ENCODE results near the gene FAM120B. TPM values are rescaled to one million over a fixed set of nuclear protein-coding genes. Genes with fewer than 3 reads are reported as not detected.

Gene FAM120B
- polyA plus RNA-seq, 1 donor from 2014 or later = 17.9 TPM

DNA sequence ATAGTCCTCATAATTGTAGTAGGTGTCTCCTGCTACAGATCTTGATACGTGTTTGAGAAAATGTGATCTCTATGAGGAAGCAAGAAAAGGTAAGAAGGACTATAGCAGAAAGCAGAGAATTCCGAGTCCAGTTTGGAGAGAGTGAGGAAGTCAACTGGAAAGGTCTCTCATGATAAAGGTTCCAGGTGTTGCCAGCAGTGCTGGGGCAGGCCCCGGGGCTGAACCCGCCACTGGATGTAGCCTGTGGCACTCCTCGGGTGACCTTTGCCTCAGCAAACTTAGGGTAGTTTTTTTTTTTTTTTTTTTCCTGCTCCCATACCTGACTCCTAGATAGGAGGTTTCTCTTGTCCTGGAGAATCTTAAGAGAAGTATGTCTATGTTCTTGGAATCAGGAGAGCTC, 62.8 kb downstream of the FAM120B start:
- Histone ChIP-seq H3K27me3 (ENCODE audit: insufficient read depth, low read depth, low read length) (no peaks in the 10 kb centered on the region), H3K4me2 (ENCODE audit: low read length) (no peak overlapping the region), H3K79me2 (replicated peaks; ENCODE audit: insufficient read depth, low read length) (no peaks in the 10 kb centered on the region), H3K36me3 (ENCODE audit: insufficient read depth, low read length) (no peaks in the 10 kb centered on the region), H2AFZ (ENCODE audit: low read depth, low read length) (no peak overlapping the region), H3K4me3 (ENCODE audit: low read length) (no peak overlapping the region), H3F3A (ENCODE audit: insufficient read depth, low read length, poor library complexity, severe bottlenecking) (no peaks in the 10 kb centered on the region), H3K9ac (ENCODE audit: low read length) (no peak overlapping the region), H3K9me2 (ENCODE audit: insufficient read depth, low read length) (no peaks in the 10 kb centered on the region), H4K20me1 (ENCODE audit: insufficient read depth) (no peaks in the 10 kb centered on the region), H3K27ac (ENCODE audit: low read length) (no peak overlapping the region), H3K9me3 (ENCODE audit: low read length) (no peaks in the 10 kb centered on the region)
- TF ChIP-seq EP300 (conservative IDR thresholded peaks at IDR 0.05; ENCODE audit: poor library complexity, severe bottlenecking) (no peak), RAD21 (conservative IDR thresholded peaks at IDR 0.05) (no peak)
- TF ChIP-seq, protein P1, sequence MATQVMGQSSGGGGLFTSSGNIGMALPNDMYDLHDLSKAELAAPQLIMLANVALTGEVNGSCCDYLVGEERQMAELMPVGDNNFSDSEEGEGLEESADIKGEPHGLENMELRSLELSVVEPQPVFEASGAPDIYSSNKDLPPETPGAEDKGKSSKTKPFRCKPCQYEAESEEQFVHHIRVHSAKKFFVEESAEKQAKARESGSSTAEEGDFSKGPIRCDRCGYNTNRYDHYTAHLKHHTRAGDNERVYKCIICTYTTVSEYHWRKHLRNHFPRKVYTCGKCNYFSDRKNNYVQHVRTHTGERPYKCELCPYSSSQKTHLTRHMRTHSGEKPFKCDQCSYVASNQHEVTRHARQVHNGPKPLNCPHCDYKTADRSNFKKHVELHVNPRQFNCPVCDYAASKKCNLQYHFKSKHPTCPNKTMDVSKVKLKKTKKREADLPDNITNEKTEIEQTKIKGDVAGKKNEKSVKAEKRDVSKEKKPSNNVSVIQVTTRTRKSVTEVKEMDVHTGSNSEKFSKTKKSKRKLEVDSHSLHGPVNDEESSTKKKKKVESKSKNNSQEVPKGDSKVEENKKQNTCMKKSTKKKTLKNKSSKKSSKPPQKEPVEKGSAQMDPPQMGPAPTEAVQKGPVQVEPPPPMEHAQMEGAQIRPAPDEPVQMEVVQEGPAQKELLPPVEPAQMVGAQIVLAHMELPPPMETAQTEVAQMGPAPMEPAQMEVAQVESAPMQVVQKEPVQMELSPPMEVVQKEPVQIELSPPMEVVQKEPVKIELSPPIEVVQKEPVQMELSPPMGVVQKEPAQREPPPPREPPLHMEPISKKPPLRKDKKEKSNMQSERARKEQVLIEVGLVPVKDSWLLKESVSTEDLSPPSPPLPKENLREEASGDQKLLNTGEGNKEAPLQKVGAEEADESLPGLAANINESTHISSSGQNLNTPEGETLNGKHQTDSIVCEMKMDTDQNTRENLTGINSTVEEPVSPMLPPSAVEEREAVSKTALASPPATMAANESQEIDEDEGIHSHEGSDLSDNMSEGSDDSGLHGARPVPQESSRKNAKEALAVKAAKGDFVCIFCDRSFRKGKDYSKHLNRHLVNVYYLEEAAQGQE (IDR thresholded peaks at IDR 0.05; ENCODE audit: borderline replicate concordance) = no peak

DNA sequence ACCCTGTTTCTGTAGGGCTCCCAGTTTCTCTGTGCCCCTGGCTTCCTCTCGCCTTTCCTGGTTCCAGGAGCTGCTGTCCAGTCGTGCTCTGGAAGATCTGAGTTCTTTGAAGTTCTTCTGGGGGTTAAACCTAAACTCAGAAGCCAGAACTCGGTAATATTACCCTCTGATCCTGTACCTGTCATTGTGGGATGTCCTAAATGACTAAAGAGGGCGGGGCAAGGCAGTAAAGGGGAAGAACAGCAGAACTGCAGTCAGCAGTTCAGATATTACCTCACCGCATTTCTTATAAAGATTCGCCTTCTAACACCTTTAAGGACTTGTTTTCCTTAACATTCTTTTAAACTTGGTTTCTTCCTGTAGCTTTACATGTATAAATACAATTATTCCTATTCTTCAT, 63.9 kb downstream of the FAM120B start:
- H3K9me3 ChIP-seq (ENCODE audit: low read length) = no peaks in the 10 kb centered on the region
- TF ChIP-seq, protein P1 (IDR thresholded peaks at IDR 0.05; ENCODE audit: borderline replicate concordance) = no peak
- TF ChIP-seq RAD21 (conservative IDR thresholded peaks at IDR 0.05) (no peak), EP300 (conservative IDR thresholded peaks at IDR 0.05; ENCODE audit: poor library complexity, severe bottlenecking) (no peak), MXI1 (conservative IDR thresholded peaks at IDR 0.05; ENCODE audit: poor library complexity, severe bottlenecking) (no peak)
- H3K4me2 ChIP-seq (ENCODE audit: low read length) = no peak overlapping the region
- H3K27ac ChIP-seq (ENCODE audit: low read length) = no peak overlapping the region
- H4K20me1 ChIP-seq (ENCODE audit: insufficient read depth) = no peaks in the 10 kb centered on the region
- no peaks in the 10 kb centered on the region for H3K27me3 ChIP-seq (ENCODE audit: insufficient read depth, low read depth, low read length)
- H2AFZ ChIP-seq (ENCODE audit: low read depth, low read length) = no peak overlapping the region
- no peak overlapping the region for H3K4me3 ChIP-seq (ENCODE audit: low read length)
- H3K79me2 ChIP-seq (replicated peaks; ENCODE audit: insufficient read depth, low read length) = no peaks in the 10 kb centered on the region
- no peaks in the 10 kb centered on the region for H3K36me3 ChIP-seq (ENCODE audit: insufficient read depth, low read length)
- H3K9ac ChIP-seq (ENCODE audit: low read length) = no peak overlapping the region
- no peaks in the 10 kb centered on the region for H3K9me2 ChIP-seq (ENCODE audit: insufficient read depth, low read length)
- H3F3A ChIP-seq (ENCODE audit: insufficient read depth, low read length, poor library complexity, severe bottlenecking) = no peaks in the 10 kb centered on the region

DNA sequence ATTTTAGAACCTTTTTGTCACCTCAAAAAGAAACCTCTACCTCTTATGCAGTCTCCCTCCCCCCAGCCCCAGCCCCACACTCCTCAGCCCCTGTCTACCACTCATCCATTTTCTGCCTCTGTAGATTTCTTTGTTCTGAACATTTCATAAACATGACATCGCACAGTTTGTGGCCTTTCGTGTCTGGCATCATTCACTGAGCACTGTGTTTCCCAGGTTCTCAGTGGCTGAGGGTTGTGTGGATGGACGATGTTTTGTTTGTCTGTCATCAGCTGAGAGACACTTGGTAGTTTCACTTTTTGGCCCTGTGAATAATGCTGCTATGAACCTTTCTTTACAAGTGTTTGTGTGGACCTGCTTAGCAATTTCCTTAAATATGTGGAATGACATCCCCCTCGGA, 64.5 kb downstream of the FAM120B start:
- H3K9me3 ChIP-seq (ENCODE audit: low read length) = no peaks in the 10 kb centered on the region
- H4K20me1 ChIP-seq (ENCODE audit: insufficient read depth) = no peaks in the 10 kb centered on the region
- H3K9ac ChIP-seq (ENCODE audit: low read length) = no peak overlapping the region
- no peaks in the 10 kb centered on the region for H3F3A ChIP-seq (ENCODE audit: insufficient read depth, low read length, poor library complexity, severe bottlenecking)
- H3K4me2 ChIP-seq (ENCODE audit: low read length) = no peak overlapping the region
- H3K27me3 ChIP-seq (ENCODE audit: insufficient read depth, low read depth, low read length) = no peaks in the 10 kb centered on the region
- TF ChIP-seq, protein P2, sequence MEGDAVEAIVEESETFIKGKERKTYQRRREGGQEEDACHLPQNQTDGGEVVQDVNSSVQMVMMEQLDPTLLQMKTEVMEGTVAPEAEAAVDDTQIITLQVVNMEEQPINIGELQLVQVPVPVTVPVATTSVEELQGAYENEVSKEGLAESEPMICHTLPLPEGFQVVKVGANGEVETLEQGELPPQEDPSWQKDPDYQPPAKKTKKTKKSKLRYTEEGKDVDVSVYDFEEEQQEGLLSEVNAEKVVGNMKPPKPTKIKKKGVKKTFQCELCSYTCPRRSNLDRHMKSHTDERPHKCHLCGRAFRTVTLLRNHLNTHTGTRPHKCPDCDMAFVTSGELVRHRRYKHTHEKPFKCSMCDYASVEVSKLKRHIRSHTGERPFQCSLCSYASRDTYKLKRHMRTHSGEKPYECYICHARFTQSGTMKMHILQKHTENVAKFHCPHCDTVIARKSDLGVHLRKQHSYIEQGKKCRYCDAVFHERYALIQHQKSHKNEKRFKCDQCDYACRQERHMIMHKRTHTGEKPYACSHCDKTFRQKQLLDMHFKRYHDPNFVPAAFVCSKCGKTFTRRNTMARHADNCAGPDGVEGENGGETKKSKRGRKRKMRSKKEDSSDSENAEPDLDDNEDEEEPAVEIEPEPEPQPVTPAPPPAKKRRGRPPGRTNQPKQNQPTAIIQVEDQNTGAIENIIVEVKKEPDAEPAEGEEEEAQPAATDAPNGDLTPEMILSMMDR (IDR thresholded peaks at IDR 0.05; ENCODE audit: poor library complexity, severe bottlenecking) = no peak
- no peak for TF ChIP-seq EP300 (conservative IDR thresholded peaks at IDR 0.05; ENCODE audit: poor library complexity, severe bottlenecking)
- TF ChIP-seq EZH2 (IDR thresholded peaks at IDR 0.05; ENCODE audit: borderline replicate concordance, insufficient read depth, low read length, poor library complexity, severe bottlenecking) = no peak
- TF ChIP-seq POLR2AphosphoS5 (IDR thresholded peaks at IDR 0.05) = no peak
- TF ChIP-seq MXI1 (conservative IDR thresholded peaks at IDR 0.05; ENCODE audit: poor library complexity, severe bottlenecking) = no peak
- TF ChIP-seq SMC3 (conservative IDR thresholded peaks at IDR 0.05; ENCODE audit: poor library complexity) = no peak
- TF ChIP-seq TAF1 (IDR thresholded peaks at IDR 0.05; ENCODE audit: low read depth) = no peak
- TF ChIP-seq, protein P1 (IDR thresholded peaks at IDR 0.05; ENCODE audit: borderline replicate concordance) = no peak
- TF ChIP-seq RAD21 (conservative IDR thresholded peaks at IDR 0.05) = no peak
- H3K36me3 ChIP-seq (ENCODE audit: insufficient read depth, low read length) = no peaks in the 10 kb centered on the region
- H2AFZ ChIP-seq (ENCODE audit: low read depth, low read length) = no peak overlapping the region
- no peaks in the 10 kb centered on the region for H3K9me2 ChIP-seq (ENCODE audit: insufficient read depth, low read length)
- no peaks in the 10 kb centered on the region for H3K79me2 ChIP-seq (replicated peaks; ENCODE audit: insufficient read depth, low read length)
- H3K4me3 ChIP-seq (ENCODE audit: low read length) = no peak overlapping the region
- H3K27ac ChIP-seq (ENCODE audit: low read length) = no peak overlapping the region
